B cell (primary cell): Measurements from ENCODE around the gene PKP1. TPM values are rescaled to one million over a fixed set of nuclear protein-coding genes. Genes with fewer than 3 reads are reported as not detected.

Experiments used
- ATAC-seq: fragments of 200-7000 bp; cut with Tn5 transposase; one replicate; pipeline ENCODE4 v1.10.0; 2021; ENCODE audit warnings: low read depth, mild to moderate bottlenecking, moderate number of reproducible peaks, moderate library complexity
- CTCF ChIA-PET: fragments of 350-600 bp; sonication (Branson Sonifier 250); formaldehyde crosslinking; loops from one replicate; lab custom pipeline; 2021; ENCODE audit warnings: antibody characterized with exemption, inconsistent platforms; lab: Charles Lee
- POLR2A ChIA-PET: fragments of 350-600 bp; sonication (Branson Sonifier 250); formaldehyde crosslinking; loops from one replicate; lab custom pipeline; 2021; ENCODE audit warnings: antibody characterized with exemption; lab: Charles Lee
- DNase-seq: peaks from one replicate; pipeline ENCODE4 v3.0.0; 2013
- H2AFZ ChIP-seq: 2 replicates; pipeline ENCODE4 v1.6.1; 2012; ENCODE audit warnings: mild to moderate bottlenecking, low read depth, low read length; ENCODE audit not compliant: insufficient read depth, poor library complexity, severe bottlenecking
- H3K27ac ChIP-seq, 2 donors: 1 replicate in 1 of 2; 2 replicates in 1 of 2; pipeline ENCODE4 v1.5.1; 2012 to 2013; ENCODE audit warnings: low read length in 2 of 2, mild to moderate bottlenecking in 2 of 2, moderate library complexity in 1 of 2
- H3K27me3 ChIP-seq, 4 experiments: fragments of 200-600 bp in 1 of 4; sonication (generic) in 1 of 4; replicated peaks in 1 of 4; 1 replicate in 2 of 4; 2 replicates in 2 of 4; pipeline versions ENCODE4 v1.6.1 to v1.7.0; 2013 to 2016; ENCODE audit warnings: low read length in 3 of 4, mild to moderate bottlenecking in 2 of 4, mixed read lengths in 1 of 4, moderate library complexity in 1 of 4; ENCODE audit not compliant: insufficient read depth in 4 of 4, control insufficient read depth in 3 of 4; ENCODE audit errors: control extremely low read depth in 1 of 4
- H3K36me3 ChIP-seq, 2 experiments: replicated peaks in 1 of 2; 1 replicate in 1 of 2; 2 replicates in 1 of 2; pipeline versions ENCODE4 v1.6.1 to v1.7.1; 2013; ENCODE audit warnings: low read length in 1 of 2; ENCODE audit not compliant: insufficient read depth in 2 of 2, control insufficient read depth in 1 of 2; ENCODE audit errors: control extremely low read depth in 1 of 2, extremely low read depth in 1 of 2
- H3K4me1 ChIP-seq, 2 donors: fragments of 200-600 bp in 1 of 2; sonication (generic) in 1 of 2; 1 replicate in 1 of 2; 2 replicates in 1 of 2; pipeline versions ENCODE4 v1.5.1 to v1.6.1; 2013 to 2017; ENCODE audit warnings: low read length in 2 of 2; ENCODE audit not compliant: control insufficient read depth in 2 of 2, insufficient read depth in 2 of 2
- H3K4me2 ChIP-seq: replicated peaks from 2 replicates; pipeline ENCODE3; 2012; ENCODE audit warnings: mild to moderate bottlenecking, low read depth, low read length; ENCODE audit not compliant: poor library complexity, severe bottlenecking
- H3K4me3 ChIP-seq, 5 experiments: fragments of 200-600 bp in 1 of 5; sonication (generic) in 1 of 5; 1 replicate in 3 of 5; 2 replicates in 2 of 5; pipeline versions ENCODE4 v1.5.1 to v1.7.0; 2011 to 2016; ENCODE audit warnings: low read length in 4 of 5, mild to moderate bottlenecking in 4 of 5, low read depth in 2 of 5, control low read depth in 1 of 5, moderate library complexity in 1 of 5; ENCODE audit not compliant: insufficient read depth in 1 of 5; ENCODE audit errors: control extremely low read depth in 1 of 5, extremely low read depth in 1 of 5
- H3K79me2 ChIP-seq: fragments of 200-600 bp; sonication (generic); one replicate; pipeline ENCODE4 v1.6.0; 2016; ENCODE audit warnings: low read length; ENCODE audit not compliant: control insufficient read depth, insufficient read depth
- H3K9ac ChIP-seq: fragments of 200-600 bp; sonication (generic); 2 replicates; pipeline ENCODE4 v1.6.1; 2017; ENCODE audit warnings: mild to moderate bottlenecking, low read length, moderate library complexity
- H3K9me3 ChIP-seq, 3 donors: one replicate each; pipeline versions ENCODE4 v1.6.1 to v1.7.1; 2013; ENCODE audit warnings: low read length in 2 of 3; ENCODE audit not compliant: control insufficient read depth in 2 of 3, insufficient read depth in 1 of 3; ENCODE audit errors: control extremely low read depth in 1 of 3
- H4K20me1 ChIP-seq: 2 replicates; pipeline ENCODE4 v1.6.0; 2012; ENCODE audit warnings: mild to moderate bottlenecking, low read length; ENCODE audit not compliant: insufficient read depth, control insufficient read depth, poor library complexity, severe bottlenecking
- H3K27ac Mint-ChIP-seq: one replicate; pipeline ENCODE4 v1.8.0; 2021; ENCODE audit warnings: mixed read lengths
- H3K27me3 Mint-ChIP-seq: one replicate; pipeline ENCODE4 v1.8.0; 2021; ENCODE audit warnings: mixed read lengths
- H3K4me1 Mint-ChIP-seq: one replicate; pipeline ENCODE4 v1.8.0; 2021; ENCODE audit warnings: mixed read lengths
- H3K4me3 Mint-ChIP-seq: one replicate; pipeline ENCODE4 v1.8.0; 2021; ENCODE audit warnings: mixed read lengths
- H3K9me3 Mint-ChIP-seq: one replicate; pipeline ENCODE4 v1.8.0; 2022; ENCODE audit warnings: mixed read lengths; ENCODE audit not compliant: insufficient read depth
- CTCF ChIP-seq: fragments of 200-600 bp; IDR thresholded peaks from one replicate; pipeline ENCODE4 v1.8.0; 2022; ENCODE audit warnings: antibody characterized with exemption, mild to moderate bottlenecking
- EZH2 ChIP-seq: IDR thresholded peaks from 2 replicates; pipeline ENCODE4 v1.6.1; 2012; ENCODE audit warnings: borderline replicate concordance, low read depth, mild to moderate bottlenecking, moderate library complexity, low read length; ENCODE audit not compliant: insufficient read depth, poor library complexity, severe bottlenecking
- WGBS: methylation state at CpG from one replicate; pipeline ENCODE4 v1.1.5; 2013; ENCODE audit warnings: missing lambda C conversion rate; ENCODE audit not compliant: insufficient coverage; 5-methylcytosine and 5-hydroxymethylcytosine counted together
- intact Hi-C: fragments of 100-400 bp; cut with micrococcal nuclease; formaldehyde crosslinking; loops from one replicate; pipeline ENCODE4 v1.10.0; 2022
- polyA plus RNA-seq: library from polyadenylated mRNA; depleted of rRNA; stranded (reverse); fragments of >200 nt; gene quantifications from 2 replicates; pipeline ENCODE4 v1.2.3, GENCODE V29; 2012
- total RNA-seq, 2 donors: library from RNA; stranded (reverse); fragments of 120-200 nt in 1 of 2; gene quantifications; 1 replicate in 1 of 2; 2 replicates in 1 of 2; pipeline versions ENCODE4 v1.2.3 to v1.2.4, GENCODE V29; 2013 to 2022

PKP1 gene
- total and polyA plus RNA-seq, 2 donors (not counting 1 experiment from before 2014, with no cell fraction given), result not detected

- Histone ChIP-seq H3K4me2 (no peak overlapping the region), H3K79me2 (no peaks in the 10 kb centered on the region), H3K9ac (no peak overlapping the region), H3K36me3 (no peaks in the 10 kb centered on the region), H4K20me1 (no peaks in the 10 kb centered on the region), H3K27me3 (peaks cover 0 to 39% (median 0%) of the 10 kb centered on the region in 4 experiments), H2AFZ (no peak overlapping the region), H3K9me3 (peaks cover 0 to 11% (median 0%) of the 10 kb centered on the region in 3 donors), H3K4me1 (no peaks in the 10 kb centered on the region), H3K4me3 (no peak overlapping the region), H3K27ac (no peak overlapping the region)
- H3K4me3 Mint-ChIP-seq, result no peak overlapping the region
- ChIA-PET CTCF (interaction anchor here (1.5 kb wide), 1 partner anchor 104 kb away, joined by 3 read pairs; no protein-coding TSS in a partner anchor), POLR2A (no interaction called here)
- intact Hi-C loops, result no loop called here
- TF ChIP-seq CTCF (no peak), EZH2 (no peak)
- DNase-seq, result no peak
- no peaks in the 10 kb centered on the region for H3K9me3 Mint-ChIP-seq
- ATAC-seq, result no peak
- H3K27me3 Mint-ChIP-seq, result peaks cover 25% of the 10 kb centered on the region
- no peak overlapping the region for H3K27ac Mint-ChIP-seq
- no peaks in the 10 kb centered on the region for H3K4me1 Mint-ChIP-seq
- WGBS, result 93% methylated on average over 14 of the region's 14 CpGs
These were observed 24.5 kb upstream of the PKP1 start for GRCh38 chr1:201258763-201259230.

GRCh38 chr1:201259476-201260235 lies 23.6 kb upstream of the PKP1 start:
- no peak overlapping the region for H3K4me3 ChIP-seq
- no peaks in the 10 kb centered on the region for H4K20me1 ChIP-seq
- no peak overlapping the region for H3K9ac ChIP-seq
- no peak overlapping the region for H3K27ac ChIP-seq
- H3K4me1 Mint-ChIP-seq, result no peaks in the 10 kb centered on the region
- ATAC-seq (no peak), DNase-seq (no peak)
- H3K27ac Mint-ChIP-seq, result no peak overlapping the region
- intact Hi-C loops, result no loop called here
- H3K4me2 ChIP-seq, result no peak overlapping the region
- peaks cover 0 to 37% (median 0%) of the 10 kb centered on the region in 4 experiments for H3K27me3 ChIP-seq
- no peaks in the 10 kb centered on the region for H3K4me1 ChIP-seq
- no peaks in the 10 kb centered on the region for H3K79me2 ChIP-seq
- no peak overlapping the region for H3K4me3 Mint-ChIP-seq
- H3K9me3 ChIP-seq, result peaks cover 0 to 11% (median 0%) of the 10 kb centered on the region in 3 donors
- TF ChIP-seq EZH2, result no peak
- TF ChIP-seq CTCF, result no peak
- peaks cover 30% of the 10 kb centered on the region for H3K27me3 Mint-ChIP-seq
- no peak overlapping the region for H2AFZ ChIP-seq
- H3K36me3 ChIP-seq, result no peaks in the 10 kb centered on the region
- 13% methylated on average over 25 of the region's 28 CpGs for WGBS
- no peaks in the 10 kb centered on the region for H3K9me3 Mint-ChIP-seq
- ChIA-PET POLR2A (no interaction called here), CTCF (interaction anchor here (1.5 kb wide), 1 partner anchor 103 kb away, joined by 3 read pairs; no protein-coding TSS in a partner anchor)
